ENCODE data around the gene C3orf20. TPM values are rescaled to one million over a fixed set of nuclear protein-coding genes. Genes with fewer than 3 reads are reported as not detected.

The C3orf20 gene
- total RNA-seq, 3 donors from 2014 or later: 0.15 to 0.16 TPM; not detected in 1

DNA sequence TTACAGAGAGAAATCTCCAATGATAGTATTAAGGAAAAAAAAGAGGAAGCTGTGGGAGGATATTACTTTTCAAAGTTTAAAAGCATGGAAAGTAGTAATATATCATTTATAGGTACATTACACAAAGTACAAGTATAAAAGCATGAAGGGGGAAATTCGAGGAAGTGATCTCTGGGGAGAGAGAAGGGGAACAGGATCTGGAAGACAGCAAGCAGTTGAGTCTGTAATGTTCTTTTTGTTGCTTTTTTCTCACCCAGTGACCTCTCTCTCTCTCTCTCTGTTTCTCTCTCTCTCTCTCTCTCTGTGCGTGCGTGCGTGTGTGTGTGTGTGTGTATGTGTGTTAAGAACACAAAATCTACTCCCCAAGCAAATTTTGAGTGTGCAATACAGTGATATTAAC lies 10.2 kb downstream of the C3orf20 start:
- peaks cover 0 to 3% of the 10 kb centered on the region in 2 donors for H3K9me3 ChIP-seq
- no peaks in the 10 kb centered on the region for H3K36me3 ChIP-seq
- TF ChIP-seq POLR2A (IDR thresholded peaks at IDR 0.05) (no peak), POLR2AphosphoS5 (IDR thresholded peaks at IDR 0.05) (no peak)
- TF ChIP-seq, protein P1, sequence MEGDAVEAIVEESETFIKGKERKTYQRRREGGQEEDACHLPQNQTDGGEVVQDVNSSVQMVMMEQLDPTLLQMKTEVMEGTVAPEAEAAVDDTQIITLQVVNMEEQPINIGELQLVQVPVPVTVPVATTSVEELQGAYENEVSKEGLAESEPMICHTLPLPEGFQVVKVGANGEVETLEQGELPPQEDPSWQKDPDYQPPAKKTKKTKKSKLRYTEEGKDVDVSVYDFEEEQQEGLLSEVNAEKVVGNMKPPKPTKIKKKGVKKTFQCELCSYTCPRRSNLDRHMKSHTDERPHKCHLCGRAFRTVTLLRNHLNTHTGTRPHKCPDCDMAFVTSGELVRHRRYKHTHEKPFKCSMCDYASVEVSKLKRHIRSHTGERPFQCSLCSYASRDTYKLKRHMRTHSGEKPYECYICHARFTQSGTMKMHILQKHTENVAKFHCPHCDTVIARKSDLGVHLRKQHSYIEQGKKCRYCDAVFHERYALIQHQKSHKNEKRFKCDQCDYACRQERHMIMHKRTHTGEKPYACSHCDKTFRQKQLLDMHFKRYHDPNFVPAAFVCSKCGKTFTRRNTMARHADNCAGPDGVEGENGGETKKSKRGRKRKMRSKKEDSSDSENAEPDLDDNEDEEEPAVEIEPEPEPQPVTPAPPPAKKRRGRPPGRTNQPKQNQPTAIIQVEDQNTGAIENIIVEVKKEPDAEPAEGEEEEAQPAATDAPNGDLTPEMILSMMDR (IDR thresholded peaks at IDR 0.05): no peak
- H3K27me3 ChIP-seq: no peaks in the 10 kb centered on the region
- intact Hi-C loops (cut with DNase I; ENCODE audit: low total_unique reads): no loop called here
- no peak overlapping the region for H3K27ac ChIP-seq
- H3K4me1 ChIP-seq: no peaks in the 10 kb centered on the region
- no peak for DNase-seq (ENCODE audit: low spot score in 2 of 2)
- no peak overlapping the region for H3K4me3 ChIP-seq

DNA sequence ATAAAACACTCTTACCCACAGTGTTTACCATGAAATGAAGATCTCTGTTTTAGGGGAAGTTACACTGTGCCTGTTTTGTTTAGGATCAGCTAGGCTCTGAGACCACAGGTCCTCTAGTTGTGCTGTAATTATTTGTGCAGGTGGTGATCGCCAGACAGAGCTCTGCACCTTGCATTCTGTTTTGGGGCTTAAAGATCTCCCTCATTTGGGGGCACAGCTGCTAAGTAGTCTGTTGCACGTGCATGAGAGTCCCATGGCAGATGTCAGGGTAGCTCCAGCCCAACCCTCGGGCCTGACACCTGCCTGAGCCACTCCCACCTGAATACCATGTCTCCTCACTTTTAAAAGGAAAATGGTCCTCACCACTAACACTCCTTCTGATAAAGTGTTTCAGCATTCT lies 12.4 kb downstream of the C3orf20 start:
- Histone ChIP-seq H3K4me3 (no peak overlapping the region), H3K4me1 (no peaks in the 10 kb centered on the region), H3K36me3 (no peaks in the 10 kb centered on the region), H3K27me3 (no peaks in the 10 kb centered on the region), H3K9me3 (no peaks in the 10 kb centered on the region), H3K27ac (no peak overlapping the region)
- TF ChIP-seq, protein P1 (IDR thresholded peaks at IDR 0.05): no peak
- TF ChIP-seq POLR2A (IDR thresholded peaks at IDR 0.05): no peak
- no peak for TF ChIP-seq POLR2AphosphoS5 (IDR thresholded peaks at IDR 0.05)
- DNase-seq (ENCODE audit: low spot score in 2 of 2): no peak
- intact Hi-C loops (cut with DNase I; ENCODE audit: low total_unique reads): no loop called here

DNA sequence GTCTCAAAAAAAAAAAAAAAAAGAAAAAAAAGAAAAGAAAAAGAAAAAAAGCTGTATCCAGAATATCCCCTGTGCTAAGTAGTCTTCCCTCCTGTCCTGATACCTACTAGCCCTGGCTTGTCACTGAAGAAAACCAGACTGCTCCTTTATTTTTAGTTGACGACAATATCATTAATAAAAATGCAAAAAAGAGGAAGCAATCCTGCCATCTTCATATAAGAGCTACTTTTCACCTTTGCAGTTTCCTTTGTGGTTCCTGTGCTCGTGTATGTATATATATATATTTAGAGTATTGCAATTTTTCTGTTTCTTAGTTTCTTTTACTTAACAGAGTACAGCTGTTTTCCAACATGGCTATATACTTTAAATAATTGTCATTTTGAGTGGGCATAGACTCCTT lies 13.6 kb downstream of the C3orf20 start:
- TF ChIP-seq, protein P1 (IDR thresholded peaks at IDR 0.05): no peak
- TF ChIP-seq POLR2AphosphoS5 (IDR thresholded peaks at IDR 0.05) (no peak), POLR2A (IDR thresholded peaks at IDR 0.05) (no peak)
- Histone ChIP-seq H3K36me3 (no peaks in the 10 kb centered on the region), H3K27me3 (no peaks in the 10 kb centered on the region), H3K4me1 (no peaks in the 10 kb centered on the region), H3K9me3 (peaks cover 0 to 3% of the 10 kb centered on the region in 2 donors), H3K4me3 (no peak overlapping the region), H3K27ac (no peak overlapping the region)
- DNase-seq (ENCODE audit: low spot score in 2 of 2): no peak
- intact Hi-C loops (cut with DNase I; ENCODE audit: low total_unique reads): no loop called here

DNA sequence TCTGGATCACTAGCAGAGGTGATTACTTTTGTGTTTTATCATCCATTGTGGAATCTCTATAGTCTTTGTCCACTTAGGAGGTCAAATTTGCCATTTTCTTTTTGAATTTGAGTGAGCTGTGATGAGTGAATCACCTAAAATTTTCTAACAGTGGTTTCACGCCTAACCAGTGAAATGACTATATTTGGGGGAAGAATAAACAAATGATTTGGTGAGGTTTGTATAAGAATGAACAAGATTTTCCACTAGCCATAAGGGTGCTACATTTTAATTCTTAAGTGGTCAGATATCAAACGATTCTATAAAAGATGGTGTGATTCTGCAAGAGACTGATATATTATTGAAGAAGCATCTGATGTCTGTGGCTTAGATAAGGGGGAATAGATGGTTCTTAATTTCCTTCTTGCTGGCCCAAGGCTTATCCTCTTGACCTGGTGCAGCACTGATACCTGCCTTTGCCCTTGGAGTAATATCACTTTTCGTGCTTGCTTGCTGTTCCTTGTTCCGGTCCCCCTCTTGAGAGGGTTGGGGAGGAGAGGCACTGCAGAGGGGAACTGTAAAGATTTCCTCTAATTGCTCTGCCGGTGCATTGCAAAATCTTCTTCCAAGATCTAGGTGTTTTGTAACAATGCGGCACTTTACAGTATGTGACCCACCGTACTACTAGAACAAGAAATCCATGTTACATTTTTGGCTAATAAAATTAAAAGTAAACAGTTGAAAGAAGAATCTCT lies 14.5 kb downstream of the C3orf20 start:
- Histone ChIP-seq H3K27me3 (no peaks in the 10 kb centered on the region), H3K4me1 (no peaks in the 10 kb centered on the region), H3K4me3 (no peak overlapping the region), H3K27ac (no peak overlapping the region), H3K9me3 (peaks cover 0 to 3% of the 10 kb centered on the region in 2 donors), H3K36me3 (no peaks in the 10 kb centered on the region)
- TF ChIP-seq POLR2AphosphoS5 (IDR thresholded peaks at IDR 0.05) (no peak), POLR2A (IDR thresholded peaks at IDR 0.05) (no peak)
- TF ChIP-seq, protein P1 (IDR thresholded peaks at IDR 0.05): no peak
- DNase-seq (ENCODE audit: low spot score in 2 of 2): no peak
- intact Hi-C loops (cut with DNase I; ENCODE audit: low total_unique reads): no loop called here

DNA sequence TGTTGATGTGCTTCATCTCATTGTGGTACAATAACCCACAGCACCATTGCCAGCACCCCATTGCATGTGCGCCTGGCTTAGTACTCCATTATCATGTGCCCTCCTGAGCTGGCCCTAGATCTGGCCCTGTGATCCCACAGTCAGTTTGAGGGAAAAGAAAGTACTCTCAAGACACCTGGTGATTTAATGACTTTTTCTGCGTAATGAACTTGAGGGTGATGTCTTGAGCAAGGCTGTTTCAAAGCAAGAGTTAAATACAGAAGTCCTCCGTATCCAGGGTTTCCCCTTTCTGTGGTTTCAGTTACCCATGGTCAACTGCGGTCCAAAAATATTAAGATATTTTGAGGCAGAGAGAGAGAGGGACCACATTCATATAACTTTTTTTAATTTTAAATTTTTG lies 16.3 kb downstream of the C3orf20 start:
- intact Hi-C loops (cut with DNase I; ENCODE audit: low total_unique reads): no loop called here
- Histone ChIP-seq H3K4me1 (no peaks in the 10 kb centered on the region), H3K27me3 (no peaks in the 10 kb centered on the region), H3K9me3 (peaks cover 0 to 3% of the 10 kb centered on the region in 2 donors), H3K36me3 (no peaks in the 10 kb centered on the region), H3K27ac (no peak overlapping the region), H3K4me3 (no peak overlapping the region)
- TF ChIP-seq POLR2A (IDR thresholded peaks at IDR 0.05): no peak
- no peak for TF ChIP-seq POLR2AphosphoS5 (IDR thresholded peaks at IDR 0.05)
- TF ChIP-seq, protein P1 (IDR thresholded peaks at IDR 0.05): no peak
- DNase-seq (ENCODE audit: low spot score in 2 of 2): no peak
